AG10803 (cell line): Measurements from ENCODE around the gene SH3PXD2A.
"Not testable (repeated sequence)": the region's sequence is repeated elsewhere in the genome, so short reads cannot be mapped to it uniquely, and the experiment has no call there.

Experiments used
- DNase-seq: peaks from one replicate; pipeline ENCODE4 v3.0.0; 2010; ENCODE audit warnings: low read depth
- H3K4me3 ChIP-seq: 2 replicates; pipeline ENCODE4 v1.5.1; 2011; ENCODE audit warnings: mild to moderate bottlenecking, low read length, control low read depth
- CTCF ChIP-seq: conservative IDR thresholded peaks from 2 replicates; pipeline ENCODE4 v1.5.1; 2011; ENCODE audit warnings: mild to moderate bottlenecking, low read length, control low read depth, inconsistent platforms

Gene SH3PXD2A

GRCh38 chr10:103612462-103613365, 242.7 kb downstream of the SH3PXD2A start:
- peak; percentile 40 for TF ChIP-seq CTCF
- H3K4me3 ChIP-seq: no peak overlapping the region
- peak; percentile 75 for DNase-seq

DNA sequence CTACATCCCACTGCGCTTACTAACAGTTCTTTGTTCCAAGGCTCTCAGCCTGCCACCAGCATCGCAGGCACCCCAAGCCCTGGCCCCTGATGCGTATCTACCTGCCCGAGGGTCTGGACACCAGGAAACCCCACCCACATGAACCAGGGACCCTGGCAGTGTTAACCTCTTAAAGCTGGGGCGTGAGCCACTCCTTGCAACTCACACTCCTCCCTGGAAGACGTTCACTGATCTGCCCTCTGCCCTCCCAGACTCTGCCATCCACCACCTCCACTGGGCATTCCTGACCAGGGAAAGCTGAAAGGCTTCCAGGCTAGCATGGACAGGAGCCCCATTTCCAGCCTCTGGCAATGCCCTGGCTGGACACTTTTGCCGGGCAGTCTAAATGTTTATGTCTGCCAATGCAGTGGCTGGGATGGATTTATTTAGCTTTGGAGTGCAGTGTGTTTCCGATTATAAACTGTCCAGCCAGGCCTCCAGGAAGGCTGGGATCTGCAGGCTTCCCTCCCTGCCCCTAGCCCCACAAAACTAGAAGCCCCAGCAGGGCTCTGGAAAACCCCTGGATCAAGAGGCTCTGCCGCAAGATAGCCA, 244.4 kb downstream of the SH3PXD2A start:
- no peak for TF ChIP-seq CTCF
- DNase-seq: no peak
- no peak overlapping the region for H3K4me3 ChIP-seq

DNA sequence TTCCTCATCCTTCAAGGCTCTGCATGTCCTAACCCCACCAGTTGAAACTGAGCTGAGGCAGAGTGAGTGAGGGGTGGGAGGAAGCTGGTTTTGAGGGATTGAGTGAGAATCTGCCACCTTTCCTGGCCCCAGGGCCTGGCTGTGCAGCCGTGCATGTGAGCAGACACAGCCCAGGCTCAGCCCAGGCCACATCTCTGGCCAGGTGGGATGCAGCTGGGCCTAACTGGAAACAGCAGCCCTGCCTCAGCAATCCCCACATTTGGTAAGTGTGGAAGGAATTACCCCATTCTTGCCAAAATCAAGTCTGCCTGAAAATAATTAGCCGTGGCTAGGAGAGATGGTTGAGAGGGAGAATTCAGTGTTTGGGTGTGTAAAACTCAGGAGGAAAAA, 245.3 kb downstream of the SH3PXD2A start:
- DNase-seq: peak; percentile 79
- no peak for TF ChIP-seq CTCF
- no peak overlapping the region for H3K4me3 ChIP-seq

DNA sequence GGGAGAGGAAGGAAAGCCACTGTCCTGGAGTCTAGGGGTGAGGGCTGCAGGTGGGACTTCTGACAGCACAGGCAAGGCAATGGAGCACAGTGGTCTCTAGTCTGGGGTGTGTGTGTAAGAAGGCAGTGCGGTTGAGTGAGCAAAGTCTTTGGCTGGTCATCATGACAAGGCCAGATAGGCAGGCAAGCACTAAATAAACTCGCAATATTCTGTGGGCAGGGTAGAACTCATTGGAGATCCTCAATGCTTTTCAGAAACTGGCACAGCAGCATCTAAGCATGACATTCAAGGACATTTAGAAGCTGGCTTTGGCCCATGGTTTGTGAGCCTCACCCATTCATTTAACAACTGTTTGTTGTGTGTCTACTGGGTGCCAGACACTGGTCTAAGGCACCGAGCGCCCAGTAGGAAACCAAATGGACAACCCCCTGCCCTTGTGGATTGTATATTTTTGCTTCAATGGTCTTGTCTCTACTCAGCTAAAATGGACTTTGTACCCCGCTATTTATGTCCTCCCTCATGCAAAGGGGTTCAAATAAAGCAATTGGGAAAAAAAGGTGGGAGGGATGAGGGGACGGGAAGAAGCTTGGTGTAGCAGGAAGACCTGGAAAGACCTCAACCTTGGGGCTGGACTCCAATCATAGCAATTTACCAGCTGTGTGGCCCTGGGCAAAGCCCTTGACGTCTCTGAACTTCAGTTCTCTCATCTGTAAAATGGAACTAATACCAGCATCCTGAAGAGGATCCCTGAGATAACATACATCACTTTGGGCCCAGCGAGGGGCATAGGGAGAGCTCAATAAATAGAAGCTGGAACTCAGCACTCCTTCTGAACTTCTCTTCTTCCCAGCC, 245.9 kb downstream of the SH3PXD2A start:
- H3K4me3 ChIP-seq: no peak overlapping the region
- TF ChIP-seq CTCF: no peak
- DNase-seq: no peak

DNA sequence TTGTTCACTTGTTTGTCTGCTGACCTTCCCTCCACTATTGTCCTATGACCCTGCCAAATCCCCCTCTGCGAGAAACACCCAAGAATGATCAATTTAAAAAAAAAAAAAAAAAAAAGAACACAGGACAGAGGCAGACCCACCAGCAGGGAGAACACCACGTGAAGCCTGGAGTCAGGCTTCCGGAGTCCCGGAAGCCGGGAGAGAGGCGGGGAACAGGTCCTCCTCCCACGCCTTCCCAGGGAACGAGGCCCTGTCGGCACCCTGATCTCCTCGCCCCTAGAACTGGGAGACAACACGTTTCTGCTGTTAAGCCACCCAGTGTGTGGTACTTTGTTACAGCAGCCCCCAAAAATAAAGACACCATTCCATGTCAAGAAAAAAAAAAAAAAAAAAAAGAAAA, 247.3 kb downstream of the SH3PXD2A start:
- H3K4me3 ChIP-seq, DNase-seq: not testable (repeated sequence)

GRCh38 chr10:103607051-103607450, 248.3 kb downstream of the SH3PXD2A start:
- not testable (repeated sequence) for H3K4me3 ChIP-seq, DNase-seq

DNA sequence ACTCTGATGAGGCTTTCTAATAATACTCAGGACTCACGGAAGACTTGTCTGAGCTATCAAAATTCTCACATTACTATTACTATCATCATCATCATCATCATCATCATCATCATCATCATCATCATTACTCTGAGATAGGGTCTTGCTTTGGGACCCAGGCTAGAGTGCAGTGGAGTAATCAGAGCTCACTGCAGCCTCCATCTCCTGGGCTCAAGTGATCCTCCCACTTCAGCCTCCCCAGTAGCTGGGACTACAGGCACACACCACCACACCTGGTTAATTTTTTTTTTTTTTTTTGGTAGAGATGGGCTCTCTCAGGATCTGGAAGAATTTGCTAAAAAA, 249.3 kb downstream of the SH3PXD2A start:
- H3K4me3 ChIP-seq, DNase-seq: not testable (repeated sequence)

DNA sequence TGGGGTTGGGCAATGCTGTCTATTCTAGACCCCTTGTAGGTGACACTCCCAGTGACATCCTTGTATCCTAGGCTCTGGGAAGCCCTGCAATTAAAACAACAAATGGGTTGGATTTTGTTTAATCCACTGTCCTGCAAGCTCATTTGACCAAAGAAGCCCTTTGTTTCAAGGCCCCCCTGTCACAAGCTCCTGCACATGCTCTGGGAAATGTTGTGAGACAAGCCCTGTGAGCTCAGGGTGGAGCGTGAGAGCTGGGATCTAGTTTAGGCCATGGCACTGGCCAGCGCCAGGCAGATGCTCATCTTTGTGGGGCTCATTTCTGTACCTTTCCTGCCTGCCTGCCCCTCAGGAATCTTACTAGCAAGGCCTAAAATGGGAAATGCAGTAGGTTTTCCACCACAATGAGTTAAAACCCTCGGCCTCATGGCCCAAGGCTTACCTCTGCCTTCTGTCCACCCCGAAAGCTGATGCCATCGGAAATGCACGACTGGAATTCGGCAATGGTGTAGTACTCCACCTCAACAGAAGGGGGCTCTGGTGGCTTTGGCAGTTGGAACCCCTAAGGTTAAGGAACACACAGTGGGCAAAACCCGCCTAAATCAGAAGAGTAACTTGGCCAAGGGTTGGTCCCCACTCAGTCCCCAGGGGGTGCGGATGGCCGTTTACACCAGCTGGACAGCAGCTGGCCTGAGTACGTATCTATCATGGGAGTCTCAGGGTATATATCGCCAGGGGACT, 249.8 kb downstream of the SH3PXD2A start:
- no peak overlapping the region for H3K4me3 ChIP-seq
- DNase-seq: peak; percentile 80
- peak; percentile 94 for TF ChIP-seq CTCF
